ENCODE measurements around the gene ZNF778. TPM values are rescaled to one million over a fixed set of nuclear protein-coding genes. Genes with fewer than 3 reads are reported as not detected.
A peak's percentile ranks its signal among the peaks of the same experiment; 100 is the strongest.

Gene ZNF778
- total and polyA plus RNA-seq, 2 of the 13 experiments (the other 11 are each of a cell fraction or from before 2014, with no cell fraction given), result 3.8 to 7.2 TPM

GRCh38 chr16:89201439-89202377 is 15.8 kb upstream of the ZNF778 start (continued):
- TF ChIP-seq ARNTL (CRISPR knock-in tag; IDR thresholded peaks at IDR 0.05) (no peak), HDAC6 (IDR thresholded peaks at IDR 0.05; ENCODE audit: low read depth, low read length) (no peak), ZBTB21 (CRISPR knock-in tag; IDR thresholded peaks at IDR 0.05) (no peak), SYNCRIP (IDR thresholded peaks at IDR 0.05; ENCODE audit: insufficient read depth, low read depth, low read length) (no peak), SP2 (CRISPR knock-in tag; IDR thresholded peaks at IDR 0.05) (no peak), NR2F2 (IDR thresholded peaks at IDR 0.05; ENCODE audit: borderline replicate concordance, low read depth) (no peak), IKZF5 (CRISPR knock-in tag; IDR thresholded peaks at IDR 0.05) (no peak), ZFP91 (CRISPR knock-in tag; IDR thresholded peaks at IDR 0.05; ENCODE audit: borderline replicate concordance) (peak; percentile 20; the same call in 1 of the 2 replicates), DRAP1 (CRISPR knock-in tag; IDR thresholded peaks at IDR 0.05) (peak; percentile 55; the same call in 1 of the 2 replicates), TAF1 (CRISPR knock-in tag; IDR thresholded peaks at IDR 0.05) (peak; percentile 82), POLR2G (IDR thresholded peaks at IDR 0.05; ENCODE audit: low read depth, low read length) (peak; percentile 82), ZNF746 (CRISPR knock-in tag; IDR thresholded peaks at IDR 0.05) (no peak), ZBTB25 (CRISPR knock-in tag; IDR thresholded peaks at IDR 0.05) (no peak), HOXA3 (CRISPR knock-in tag; IDR thresholded peaks at IDR 0.05) (peak; percentile 24; the same call in 1 of the 2 replicates), ZNF800 (CRISPR knock-in tag; IDR thresholded peaks at IDR 0.05) (peak; percentile 55; the same call in 1 of the 2 replicates), SMYD3 (CRISPR knock-in tag; IDR thresholded peaks at IDR 0.05) (no peak), ZNF616 (CRISPR knock-in tag; IDR thresholded peaks at IDR 0.05; ENCODE audit: low read depth) (0 out of 2 replicates have a peak, but pooled peaks have one; percentile 24), MAFF (IDR thresholded peaks at IDR 0.05; ENCODE audit: low read depth, low read length) (no peak), YY1 (IDR thresholded peaks at IDR 0.05; ENCODE audit: insufficient read depth, insufficient replicate concordance, low read depth, low read length) (peak; percentile 34), IKZF4 (CRISPR knock-in tag; IDR thresholded peaks at IDR 0.05; ENCODE audit: borderline replicate concordance, low read depth, not compliant biosample characterization) (peak; percentile 72), MEIS1 (CRISPR knock-in tag; IDR thresholded peaks at IDR 0.05; ENCODE audit: borderline replicate concordance) (no peak), RXRB (CRISPR knock-in tag; IDR thresholded peaks at IDR 0.05; ENCODE audit: borderline replicate concordance) (no peak), BHLHE40 (IDR thresholded peaks at IDR 0.05; ENCODE audit: low read length) (peak; percentile 78)

Measured in HepG2 (cell line).